Ovary (tissue), 9 donors: ENCODE measurements around the gene SPSB3. TPM values are rescaled to one million over a fixed set of nuclear protein-coding genes. Genes with fewer than 3 reads are reported as not detected.

Source experiments
- DNase-seq, 5 donors: peaks; one replicate each; pipeline ENCODE4 v3.0.0-alpha.2; 2019 to 2020
- H3K27ac ChIP-seq, 2 donors: fragments of 200-600 bp; one replicate each; pipeline versions ENCODE4 v1.5.1 to v1.8.0; 2019 to 2022
- H3K27me3 ChIP-seq: fragments of 200-600 bp; one replicate; pipeline ENCODE4 v1.8.0; 2022
- H3K36me3 ChIP-seq: fragments of 200-600 bp; sonication (generic); one replicate; pipeline ENCODE4 v1.5.1; 2019
- H3K4me1 ChIP-seq: one replicate; pipeline ENCODE4 v1.8.1; 2013; ENCODE audit warnings: mild to moderate bottlenecking, moderate library complexity; ENCODE audit not compliant: insufficient read depth
- H3K4me3 ChIP-seq: fragments of 200-600 bp; sonication (generic); one replicate; pipeline ENCODE4 v1.5.1; 2017
- H3K9me3 ChIP-seq, 2 donors: fragments of 200-600 bp in 1 of 2; sonication (generic) in 1 of 2; one replicate each; pipeline versions ENCODE4 v1.5.1 to v1.8.1; 2013 to 2019; ENCODE audit warnings: mild to moderate bottlenecking in 1 of 2, moderate library complexity in 1 of 2
- EP300 ChIP-seq: sonication (generic); formaldehyde crosslinking; IDR thresholded peaks from one replicate; pipeline ENCODE4 v1.6.1; 2017; ENCODE audit warnings: antibody characterized with exemption
- POLR2A ChIP-seq: fragments of 450-650 bp; IDR thresholded peaks from one replicate; pipeline ENCODE4 v1.6.1; 2017; ENCODE audit warnings: antibody characterized with exemption, mild to moderate bottlenecking, moderate library complexity
- WGBS, 3 donors: extraction: QIAGEN DNeasy Blood & Tissue Kit in 1 of 3; methylation state at CpG; one replicate each; pipeline versions ENCODE4 v1.1.5 to v1.1.7; 2013 to 2017; 5-methylcytosine and 5-hydroxymethylcytosine counted together
- intact Hi-C, 4 donors: fragments of 100-400 bp; cut with DNase I; formaldehyde crosslinking; loops; one replicate each; pipeline versions ENCODE4 v1.11.0 to v1.15.1; 2022 to 2023
- polyA plus RNA-seq, 2 donors: library from polyadenylated mRNA; stranded (reverse); fragments of 200-250 nt in 1 of 2; fragments of 350-450 nt in 1 of 2; fragmentation: Illumina TruSeq in 1 of 2; extraction: RNeasy Lipid Tissue Mini Kit (QIAGEN cat#74804) in 1 of 2; gene quantifications; one replicate each; pipeline ENCODE4 v1.2.3, GENCODE V29; 2013 to 2014
- total RNA-seq, 7 donors: library from RNA; depleted of rRNA in 2 of 7; stranded (reverse); fragments of >200 nt in 2 of 7; fragmentation: NEBNext Ultra II Directional in 3 of 7; extraction: Animal tissue kit (Norgen Biotek cat#: 25700) in 3 of 7; gene quantifications; one replicate each; pipeline versions ENCODE4 v1.1.0 to v1.2.4, GENCODE V29; 2016 to 2023
- TF ChIP-seq, protein P1 (sequence below), 3 donors: fragments of 450-650 bp in 2 of 3; fragments of 200-600 bp in 1 of 3; IDR thresholded peaks; one replicate each; pipeline versions ENCODE4 v1.5.1 to v1.8.0; 2016 to 2022; ENCODE audit warnings: antibody characterized with exemption in 3 of 3, mild to moderate bottlenecking in 1 of 3
- donor health status: DM: no; HTN: no; CAD: no; lungs with moderate emphysema.
- donor health status: DM: no; HTN: no; CAD: no.
- donor health status: Bipolar disorder and iron deficiency.
- donor health status: DM: yes; HTN: yes; CAD: no.
- donor health status: DM: no; HTN: no; CAD: no.
- donor health status: DM: yes; HTN: yes; CAD: no.

SPSB3 gene
- total and polyA plus RNA-seq, 9 donors: 2.4 to 138 (median 57.6) TPM

DNA sequence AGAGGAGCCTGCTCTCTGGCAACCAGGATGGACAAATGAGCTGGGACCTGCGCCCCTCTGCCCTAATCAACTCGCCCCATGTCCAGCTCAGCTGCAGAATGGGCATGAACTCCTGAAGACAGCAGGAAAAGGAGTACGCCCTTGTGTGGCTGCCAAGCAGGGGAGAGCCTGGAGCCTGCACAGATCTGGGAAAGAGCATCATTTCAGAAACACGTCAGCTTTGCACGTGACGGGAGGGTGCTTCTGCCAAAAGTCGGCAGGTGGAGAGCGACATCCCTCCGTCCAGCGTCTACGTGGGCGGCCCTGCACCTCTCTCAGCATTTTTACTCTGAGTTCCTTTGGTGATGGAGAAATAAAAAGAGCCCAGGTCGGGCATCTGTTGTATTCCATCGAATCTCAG lies 29.5 kb downstream of the SPSB3 start:
- DNase-seq: no peak
- H3K36me3 ChIP-seq: no peaks in the 10 kb centered on the region

GRCh38 chr16:1751946-1752345 lies 30.4 kb downstream of the SPSB3 start:
- Histone ChIP-seq H3K4me3 (no peak overlapping the region), H3K27ac (no peak overlapping the region), H3K4me1 (no peaks in the 10 kb centered on the region), H3K36me3 (no peaks in the 10 kb centered on the region), H3K27me3 (no peaks in the 10 kb centered on the region), H3K9me3 (no peaks in the 10 kb centered on the region)
- TF ChIP-seq EP300 (no peak), POLR2A (no peak)
- TF ChIP-seq, protein P1, sequence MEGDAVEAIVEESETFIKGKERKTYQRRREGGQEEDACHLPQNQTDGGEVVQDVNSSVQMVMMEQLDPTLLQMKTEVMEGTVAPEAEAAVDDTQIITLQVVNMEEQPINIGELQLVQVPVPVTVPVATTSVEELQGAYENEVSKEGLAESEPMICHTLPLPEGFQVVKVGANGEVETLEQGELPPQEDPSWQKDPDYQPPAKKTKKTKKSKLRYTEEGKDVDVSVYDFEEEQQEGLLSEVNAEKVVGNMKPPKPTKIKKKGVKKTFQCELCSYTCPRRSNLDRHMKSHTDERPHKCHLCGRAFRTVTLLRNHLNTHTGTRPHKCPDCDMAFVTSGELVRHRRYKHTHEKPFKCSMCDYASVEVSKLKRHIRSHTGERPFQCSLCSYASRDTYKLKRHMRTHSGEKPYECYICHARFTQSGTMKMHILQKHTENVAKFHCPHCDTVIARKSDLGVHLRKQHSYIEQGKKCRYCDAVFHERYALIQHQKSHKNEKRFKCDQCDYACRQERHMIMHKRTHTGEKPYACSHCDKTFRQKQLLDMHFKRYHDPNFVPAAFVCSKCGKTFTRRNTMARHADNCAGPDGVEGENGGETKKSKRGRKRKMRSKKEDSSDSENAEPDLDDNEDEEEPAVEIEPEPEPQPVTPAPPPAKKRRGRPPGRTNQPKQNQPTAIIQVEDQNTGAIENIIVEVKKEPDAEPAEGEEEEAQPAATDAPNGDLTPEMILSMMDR (IDR thresholded peaks at IDR 0.05): no peak
- DNase-seq: no peak
- intact Hi-C loops: no loop called here
- 94 to 95% (median 95%) methylated on average over 16 of the region's 16 CpGs for WGBS, 3 donors

More for the DNA sequence above, 29.5 kb downstream of the SPSB3 start:
- WGBS, 3 donors: 86 to 88% (median 88%) methylated on average over 14 of the region's 14 CpGs
- Histone ChIP-seq H3K4me1 (no peaks in the 10 kb centered on the region), H3K9me3 (no peaks in the 10 kb centered on the region), H3K27me3 (no peaks in the 10 kb centered on the region), H3K4me3 (no peak overlapping the region), H3K27ac (no peak overlapping the region)
- TF ChIP-seq POLR2A: no peak
- TF ChIP-seq, protein P1 (IDR thresholded peaks at IDR 0.05): no peak
- TF ChIP-seq EP300: no peak
- intact Hi-C loops: no loop called here

DNA sequence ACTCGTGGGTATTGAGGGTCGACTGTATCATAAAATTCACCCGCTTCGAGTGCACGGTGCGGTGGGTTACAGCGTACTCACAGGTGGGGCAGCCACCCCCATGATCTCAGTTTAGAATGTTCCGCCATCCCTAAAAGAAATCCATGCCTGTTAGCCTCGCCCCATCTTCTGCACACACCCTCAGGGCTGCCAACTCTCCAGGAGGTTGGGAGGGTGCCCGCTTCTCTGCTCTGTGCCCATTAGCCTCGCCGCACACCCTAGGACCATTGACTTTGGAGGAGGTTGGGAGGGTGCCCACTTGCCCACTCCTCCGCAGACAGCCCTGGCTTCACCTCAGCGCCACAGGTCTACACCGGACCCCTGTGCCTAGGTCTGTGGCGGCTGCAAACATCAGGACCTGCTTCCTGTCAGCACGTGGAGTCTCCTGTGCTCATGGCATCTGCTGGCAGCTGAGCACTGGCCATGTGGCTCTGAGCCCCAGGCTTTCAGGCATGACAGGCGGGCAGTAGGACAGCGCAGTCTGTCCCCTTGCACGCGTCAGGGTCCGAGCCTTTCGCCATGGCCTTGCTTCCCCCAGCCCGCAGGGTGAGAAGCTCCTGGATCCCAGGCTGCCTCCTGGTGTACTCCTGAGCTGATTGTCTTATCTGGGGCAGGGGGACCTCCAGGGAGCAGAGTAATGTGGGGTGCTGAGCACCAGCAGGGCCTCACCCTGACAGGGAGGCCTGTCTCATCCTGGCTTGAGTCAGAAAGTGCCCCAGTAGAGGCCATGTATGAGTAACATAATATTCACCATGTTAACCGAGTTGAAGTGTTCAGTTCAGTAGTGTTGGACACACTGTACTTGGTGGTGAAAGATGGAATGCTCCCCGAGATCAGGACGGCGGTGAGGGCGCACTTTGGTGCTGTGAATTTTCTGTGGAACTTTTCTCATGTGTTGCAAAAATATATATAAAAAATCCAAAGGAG lies 32.9 kb downstream of the SPSB3 start:
- Histone ChIP-seq H3K27ac (no peak overlapping the region), H3K36me3 (no peaks in the 10 kb centered on the region), H3K4me3 (no peak overlapping the region), H3K9me3 (no peaks in the 10 kb centered on the region), H3K4me1 (no peaks in the 10 kb centered on the region), H3K27me3 (no peaks in the 10 kb centered on the region)
- intact Hi-C loops: no loop called here
- TF ChIP-seq EP300: no peak
- no peak for TF ChIP-seq POLR2A
- TF ChIP-seq, protein P1 (IDR thresholded peaks at IDR 0.05): no peak
- DNase-seq: no peak
- WGBS, 3 donors: 94 to 95% (median 95%) methylated on average over 29 of the region's 29 CpGs

DNA sequence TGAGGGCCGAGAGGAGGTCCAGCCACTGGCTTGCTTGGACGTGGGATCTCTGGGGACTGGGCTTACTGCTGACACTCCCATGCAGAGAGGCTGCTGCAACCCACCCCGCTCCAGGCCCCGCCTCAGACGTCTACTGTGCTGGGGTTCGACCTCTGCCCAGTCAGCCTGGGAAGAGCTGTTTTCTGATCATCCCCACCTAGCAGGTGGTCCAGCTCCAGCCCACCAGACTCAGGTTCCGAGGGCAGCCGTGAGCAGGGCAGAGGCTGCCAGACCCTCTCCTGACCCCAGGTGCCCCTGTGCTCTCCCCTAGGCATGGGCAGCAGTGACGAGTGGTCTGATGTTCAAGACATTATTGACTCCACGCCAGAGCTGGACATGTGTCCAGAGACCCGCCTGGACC lies 34.4 kb downstream of the SPSB3 start:
- no peaks in the 10 kb centered on the region for H3K4me1 ChIP-seq
- no peak for TF ChIP-seq EP300
- TF ChIP-seq, protein P1 (IDR thresholded peaks at IDR 0.05): no peak
- no peak for TF ChIP-seq POLR2A
- H3K4me3 ChIP-seq: no peak overlapping the region
- no peak overlapping the region for H3K27ac ChIP-seq
- no peaks in the 10 kb centered on the region for H3K36me3 ChIP-seq
- no peak for DNase-seq
- H3K27me3 ChIP-seq: no peaks in the 10 kb centered on the region
- intact Hi-C loops: no loop called here
- H3K9me3 ChIP-seq: no peaks in the 10 kb centered on the region
- WGBS, 3 donors: 79 to 87% (median 83%) methylated on average over 10 to 11 of the region's 11 CpGs
